Activated CD4-positive, CD25-positive, alpha-beta regulatory T cell treated with anti-CD3 and anti-CD28 coated beads, Interleukin-2, amount 50 U/mL, for 72 hours (primary cell): ENCODE measurements around the gene GFRA1.

Source experiments
- DNase-seq: peaks from one replicate; pipeline ENCODE4 v3.0.0; 2021

The GFRA1 gene

GRCh38 chr10:116270771-116271592, 2.0 kb downstream of the GFRA1 start:
- no peak for DNase-seq

- DNase-seq, result no peak
These were observed 2.8 kb downstream of the GFRA1 start for GRCh38 chr10:116270126-116270770.

- no peak for DNase-seq
These were observed 3.4 kb downstream of the GFRA1 start for GRCh38 chr10:116269619-116270018.

- DNase-seq, result no peak
These were observed 4.0 kb downstream of the GFRA1 start for GRCh38 chr10:116268976-116269375.

DNA sequence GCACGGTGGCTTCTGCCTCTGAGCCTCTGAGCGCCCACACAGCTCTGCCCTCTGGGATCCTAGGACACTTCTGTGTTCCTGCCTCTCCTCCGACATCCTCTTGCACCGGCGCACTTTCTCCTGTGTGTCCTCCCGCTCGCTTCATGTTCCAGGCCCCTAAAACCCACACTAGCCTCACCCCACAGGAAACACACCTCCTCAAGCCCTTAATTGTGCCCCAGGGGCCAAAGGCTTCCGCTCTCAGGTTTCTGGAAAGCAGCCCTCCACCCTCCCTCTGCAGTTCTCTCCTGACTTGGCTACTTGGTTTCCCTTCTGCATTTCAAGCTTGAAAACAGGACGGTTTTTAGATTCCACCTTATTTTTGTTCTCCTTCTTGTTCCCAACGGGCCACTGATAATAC, 7.3 kb downstream of the GFRA1 start:
- no peak for DNase-seq

DNA sequence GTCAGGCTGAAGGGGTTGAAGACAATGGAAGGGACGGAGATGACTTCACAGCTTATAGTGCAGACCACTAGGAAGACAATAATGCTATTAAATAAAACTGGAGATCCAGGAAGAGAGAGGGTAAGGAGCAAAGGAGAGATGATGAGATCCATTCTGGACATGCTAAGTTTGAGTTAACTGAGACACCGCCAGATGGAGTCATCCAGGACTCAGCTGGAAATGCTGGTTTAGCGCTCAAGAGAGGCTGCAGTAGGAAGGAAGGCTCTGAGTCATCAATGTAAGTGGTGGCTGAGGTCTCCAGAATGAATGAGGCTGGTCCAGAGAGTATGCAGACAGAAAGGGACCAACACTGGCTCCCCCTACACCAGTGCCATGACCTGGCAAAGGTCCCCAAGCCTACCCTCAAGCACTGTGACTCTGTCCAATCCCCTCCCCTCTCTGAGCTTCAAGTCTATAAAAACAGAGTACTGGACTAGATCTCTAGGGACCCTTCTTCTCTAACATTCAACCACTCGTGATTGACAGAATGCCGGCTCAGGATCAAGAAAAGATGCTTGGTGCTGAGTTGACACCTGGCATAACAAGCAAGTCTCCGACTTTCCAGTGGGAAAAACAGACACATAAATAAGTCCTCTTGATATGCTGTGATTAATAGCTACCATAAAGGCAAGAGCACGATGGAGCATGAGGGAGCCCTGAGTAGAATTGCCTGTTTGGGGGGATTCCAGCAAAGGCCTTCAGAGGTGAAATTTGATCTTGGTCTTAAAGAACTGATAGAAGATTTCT, 8.9 kb downstream of the GFRA1 start:
- DNase-seq, result no peak

DNA sequence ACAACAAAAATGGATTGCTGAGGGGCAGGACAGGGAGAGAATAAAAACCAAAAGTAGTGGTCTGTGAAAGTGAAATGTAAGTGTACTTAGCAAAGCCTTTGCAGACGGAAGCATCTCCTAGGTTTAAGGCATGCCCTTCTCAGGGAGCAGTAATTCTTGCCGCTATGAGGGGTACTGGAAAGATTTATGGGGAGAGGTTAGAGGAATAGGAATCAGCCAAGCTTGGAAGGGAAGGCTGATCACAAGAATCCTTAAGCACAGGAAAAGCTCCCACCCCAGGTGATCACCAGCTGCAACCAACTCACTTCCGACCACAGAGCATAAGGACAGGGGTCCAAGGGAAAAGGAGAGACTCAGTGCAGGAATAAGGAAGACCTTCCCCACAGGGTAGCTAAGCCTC, 10.3 kb downstream of the GFRA1 start:
- DNase-seq, result no peak

GRCh38 chr10:116260599-116260998, 12.4 kb downstream of the GFRA1 start:
- no peak for DNase-seq

DNA sequence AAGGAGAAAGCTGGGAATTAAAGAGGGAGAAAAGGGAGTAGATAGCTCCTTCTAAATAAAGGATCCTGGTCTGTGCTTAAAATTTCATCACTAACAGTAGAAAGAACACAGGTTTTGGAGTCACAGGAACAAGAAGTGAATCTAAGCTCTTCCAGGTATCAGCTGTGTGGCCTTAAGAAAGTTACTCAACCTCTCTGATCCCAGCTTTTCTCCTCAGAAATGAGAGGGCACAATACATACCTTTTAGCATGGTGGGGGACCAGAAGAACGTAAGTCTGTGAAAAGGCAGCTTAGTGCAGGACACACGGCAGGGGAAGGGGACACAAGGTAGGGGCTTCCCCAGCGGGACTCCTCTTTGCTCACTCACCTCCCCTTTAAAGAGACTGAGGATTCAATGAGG, 13.4 kb downstream of the GFRA1 start:
- no peak for DNase-seq

GRCh38 chr10:116257785-116258184, 15.2 kb downstream of the GFRA1 start:
- DNase-seq, result no peak

- DNase-seq, result no peak
These were observed 16.2 kb downstream of the GFRA1 start for GRCh38 chr10:116256752-116257259.

- no peak for DNase-seq
These were observed 16.9 kb downstream of the GFRA1 start for GRCh38 chr10:116255886-116256751.

GRCh38 chr10:116254422-116255155, 18.4 kb downstream of the GFRA1 start:
- DNase-seq, result no peak

- DNase-seq, result no peak
These were observed 19.3 kb downstream of the GFRA1 start for GRCh38 chr10:116253716-116254115.

- no peak for DNase-seq
These were observed 21.2 kb downstream of the GFRA1 start for GRCh38 chr10:116251602-116252395.

- DNase-seq, result no peak
These were observed 25.3 kb downstream of the GFRA1 start for GRCh38 chr10:116247691-116248090.

DNA sequence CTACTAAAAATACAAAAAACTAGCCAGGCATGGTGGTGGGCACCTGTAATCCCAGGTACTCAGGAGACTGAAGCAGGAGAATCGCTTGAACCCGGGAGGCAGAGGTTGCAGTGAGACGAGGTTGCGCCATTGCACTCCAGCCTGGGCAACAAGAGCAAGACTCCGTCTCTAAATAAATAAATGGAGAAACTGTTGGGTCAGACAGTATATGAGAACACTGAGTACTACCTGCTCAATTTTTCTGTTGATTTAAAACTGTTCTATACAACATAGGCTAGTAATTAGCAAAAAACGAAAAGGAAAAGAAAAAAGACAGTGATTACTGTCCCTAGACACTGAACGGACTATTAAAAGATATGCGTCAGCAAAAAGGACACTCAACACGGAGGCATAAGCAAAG, 26.7 kb downstream of the GFRA1 start:
- no peak for DNase-seq

GRCh38 chr10:116245156-116245555, 27.9 kb downstream of the GFRA1 start:
- DNase-seq, result no peak

DNA sequence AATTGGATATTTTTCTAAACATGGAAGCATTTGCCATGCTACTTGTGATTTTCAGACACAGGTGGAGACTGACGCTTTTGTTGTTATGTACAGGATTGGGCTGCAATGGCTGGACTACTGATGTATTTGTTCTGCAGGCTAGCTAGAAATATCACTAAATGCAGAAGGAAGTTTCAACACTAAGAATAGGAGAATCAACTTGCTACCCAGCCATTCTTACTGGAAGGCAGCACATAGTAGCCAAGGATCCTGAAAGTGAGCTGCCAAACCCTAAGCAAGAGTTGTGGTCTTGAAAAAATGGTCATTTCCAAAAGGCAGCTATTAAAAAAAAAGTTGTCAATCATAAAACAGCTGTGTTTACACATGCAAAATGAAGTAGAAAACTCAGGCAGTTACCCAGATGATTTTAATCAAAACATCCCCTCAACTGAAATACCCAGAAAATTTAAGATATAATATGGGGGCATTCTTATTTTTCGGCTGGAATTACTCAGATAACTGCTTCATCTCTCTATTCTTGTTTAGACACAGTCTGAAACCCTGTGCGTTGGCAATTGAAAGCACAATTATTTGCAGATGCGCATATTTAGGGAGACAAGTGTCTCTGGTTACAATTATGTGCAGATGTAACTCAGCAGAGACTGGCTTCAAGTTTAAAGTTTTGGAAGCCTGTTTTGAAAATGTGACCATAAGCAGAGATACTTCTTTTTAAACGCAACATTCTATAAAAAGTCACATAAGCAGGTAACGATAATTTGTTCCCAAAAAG, 31.2 kb downstream of the GFRA1 start:
- no peak for DNase-seq

GRCh38 chr10:116241085-116241484, 31.9 kb downstream of the GFRA1 start:
- DNase-seq, result no peak
